H1 (cell line): ENCODE results near the gene TBX18. TPM values are rescaled to one million over a fixed set of nuclear protein-coding genes. Genes with fewer than 3 reads are reported as not detected.

Experiments
- CTCF ChIA-PET: fragments of 300-600 bp; sonication (Branson Sonifier 250); formaldehyde crosslinking; loops from one replicate; lab custom pipeline; 2021; ENCODE audit not compliant: partially characterized antibody; lab: Charles Lee
- POLR2A ChIA-PET: fragments of 300-600 bp; sonication (Branson Sonifier 250); formaldehyde crosslinking; loops from one replicate; lab custom pipeline; 2021; ENCODE audit warnings: inconsistent platforms; ENCODE audit not compliant: partially characterized antibody; lab: Charles Lee
- DNase-seq, 2 experiments: peaks; one replicate each; pipeline versions ENCODE4 v3.0.0 to v3.0.0-alpha.2; 2010 to 2022; ENCODE audit warnings: low spot score in 2 of 2, low read depth in 1 of 2, mixed read lengths in 1 of 2
- FAIRE-seq: peaks from 2 replicates; lab custom pipeline; 2011; peaks lifted over from hg19 to GRCh38; lab: Jason Lieb, UNC
- H2AFZ ChIP-seq: 2 replicates; pipeline ENCODE4 v1.8.1; 2012; ENCODE audit warnings: low read length, inconsistent platforms
- H2AK5ac ChIP-seq: 2 replicates; pipeline ENCODE4 v1.6.1; 2013; ENCODE audit warnings: low read depth, low read length
- H2BK120ac ChIP-seq: replicated peaks from 2 replicates; pipeline ENCODE3; 2013; ENCODE audit warnings: low read depth, low read length, inconsistent platforms
- H2BK12ac ChIP-seq: 2 replicates; pipeline ENCODE4 v1.6.1; 2013; ENCODE audit warnings: low read depth, low read length
- H2BK15ac ChIP-seq: 2 replicates; pipeline ENCODE4 v1.6.1; 2013; ENCODE audit warnings: low read length
- H2BK20ac ChIP-seq: 2 replicates; pipeline ENCODE4 v1.6.1; 2013; ENCODE audit warnings: low read length
- H2BK5ac ChIP-seq: 2 replicates; pipeline ENCODE4 v1.6.1; 2013; ENCODE audit warnings: low read depth, low read length
- H3K14ac ChIP-seq: 2 replicates; pipeline ENCODE4 v1.6.1; 2013; ENCODE audit warnings: inconsistent platforms; ENCODE audit not compliant: insufficient read length
- H3K18ac ChIP-seq: 2 replicates; pipeline ENCODE4 v1.6.1; 2013; ENCODE audit warnings: low read length; ENCODE audit errors: extremely low read depth
- H3K23ac ChIP-seq: 2 replicates; pipeline ENCODE4 v1.6.1; 2013; ENCODE audit warnings: inconsistent platforms; ENCODE audit not compliant: insufficient read length
- H3K23me2 ChIP-seq: 2 replicates; pipeline ENCODE4 v1.6.1; 2013; ENCODE audit warnings: low read depth, low read length
- H3K27ac ChIP-seq: 2 replicates; pipeline ENCODE4 v1.6.1; 2011; ENCODE audit warnings: low read depth, low read length, inconsistent platforms
- H3K27me3 ChIP-seq, 4 experiments: replicated peaks in 1 of 4; 1 replicate in 1 of 4; 2 replicates in 3 of 4; pipeline versions ENCODE4 v1.6.1 to v1.8.1; 2011 to 2013; ENCODE audit warnings: low read length in 3 of 4, mild to moderate bottlenecking in 3 of 4, inconsistent platforms in 2 of 4, mixed read lengths in 2 of 4, moderate library complexity in 1 of 4; ENCODE audit not compliant: control insufficient read depth in 3 of 4, insufficient read depth in 3 of 4; ENCODE audit errors: extremely low read depth in 1 of 4
- H3K36me3 ChIP-seq, 4 experiments: 2 replicates each; pipeline versions ENCODE4 v1.6.1 to v1.8.1; 2011 to 2013; ENCODE audit warnings: mild to moderate bottlenecking in 4 of 4, low read length in 3 of 4, moderate library complexity in 2 of 4, control low read depth in 1 of 4, inconsistent platforms in 1 of 4; ENCODE audit not compliant: insufficient read depth in 4 of 4, control insufficient read depth in 2 of 4
- H3K4ac ChIP-seq: replicated peaks from 2 replicates; pipeline ENCODE3; 2013; ENCODE audit warnings: low read length, low read depth, mixed read lengths, inconsistent platforms; ENCODE audit not compliant: insufficient read length
- H3K4me1 ChIP-seq, 4 experiments: replicated peaks in 1 of 4; 1 replicate in 1 of 4; 2 replicates in 3 of 4; pipeline versions ENCODE4 v1.6.1 to v1.8.1; 2011 to 2013; ENCODE audit warnings: low read length in 3 of 4, inconsistent platforms in 2 of 4, mixed read lengths in 1 of 4; ENCODE audit not compliant: insufficient read depth in 4 of 4, control insufficient read depth in 3 of 4
- H3K4me2 ChIP-seq, 2 experiments: 2 replicates each; pipeline versions ENCODE4 v1.6.1 to v1.8.1; 2011 to 2013; ENCODE audit warnings: low read depth in 2 of 2, low read length in 2 of 2, control low read depth in 1 of 2, inconsistent platforms in 1 of 2, mild to moderate bottlenecking in 1 of 2; ENCODE audit not compliant: insufficient read depth in 1 of 2
- H3K4me3 ChIP-seq, 4 experiments: fragments of 200-600, 300-600 bp in 1 of 4; sonication (generic), shearing (Covaris generic), sonication (Bioruptor Twin) in 1 of 4; 2 replicates each; pipeline versions ENCODE4 v1.5.1 to v1.8.1; 2011 to 2016; ENCODE audit warnings: low read length in 4 of 4, low read depth in 3 of 4, control low read depth in 2 of 4, inconsistent platforms in 2 of 4, mild to moderate bottlenecking in 2 of 4, mixed read lengths in 1 of 4, moderate library complexity in 1 of 4; ENCODE audit not compliant: insufficient read depth in 2 of 4; ENCODE audit errors: extremely low read depth in 1 of 4
- H3K56ac ChIP-seq: replicated peaks from 2 replicates; pipeline ENCODE3; 2013; ENCODE audit warnings: low read depth, mild to moderate bottlenecking, mixed read lengths, low read length, inconsistent platforms; ENCODE audit not compliant: insufficient read length
- H3K79me1 ChIP-seq: 2 replicates; pipeline ENCODE4 v1.6.1; 2013; ENCODE audit warnings: low read depth, low read length, control low read depth
- H3K79me2 ChIP-seq, 2 experiments: 2 replicates each; pipeline versions ENCODE4 v1.6.1 to v1.8.1; 2012 to 2013; ENCODE audit warnings: low read length in 2 of 2, mild to moderate bottlenecking in 2 of 2, inconsistent platforms in 1 of 2; ENCODE audit not compliant: insufficient read depth in 2 of 2, control insufficient read depth in 1 of 2
- H3K9ac ChIP-seq, 4 experiments: replicated peaks in 1 of 4; 1 replicate in 1 of 4; 2 replicates in 3 of 4; pipeline versions ENCODE4 v1.6.1 to v1.8.1; 2011 to 2013; ENCODE audit warnings: low read depth in 3 of 4, low read length in 3 of 4, control low read depth in 2 of 4, mild to moderate bottlenecking in 2 of 4, moderate library complexity in 2 of 4, inconsistent platforms in 1 of 4; ENCODE audit errors: extremely low read depth in 1 of 4
- H3K9me3 ChIP-seq, 2 experiments: 2 replicates each; pipeline versions ENCODE4 v1.6.1 to v1.8.1; 2012 to 2013; ENCODE audit warnings: mild to moderate bottlenecking in 2 of 2, moderate library complexity in 2 of 2, control low read depth in 1 of 2, inconsistent platforms in 1 of 2, low read depth in 1 of 2, low read length in 1 of 2, mixed read lengths in 1 of 2; ENCODE audit not compliant: insufficient read depth in 2 of 2
- H4K20me1 ChIP-seq, 2 experiments: replicated peaks in 1 of 2; 2 replicates each; pipeline versions ENCODE3 to v1.8.1; 2011 to 2013; ENCODE audit warnings: inconsistent platforms in 2 of 2, low read length in 2 of 2, mild to moderate bottlenecking in 1 of 2; ENCODE audit not compliant: insufficient read depth in 2 of 2, control insufficient read depth in 1 of 2
- H4K5ac ChIP-seq: 2 replicates; pipeline ENCODE4 v1.6.1; 2013; ENCODE audit warnings: low read length, low read depth, mixed read lengths, inconsistent platforms; ENCODE audit not compliant: insufficient read length
- H4K8ac ChIP-seq: 2 replicates; pipeline ENCODE4 v1.8.0; 2013; ENCODE audit warnings: mild to moderate bottlenecking, moderate library complexity, low read length, inconsistent platforms; ENCODE audit not compliant: insufficient read depth; ENCODE audit errors: extremely low read depth
- H4K91ac ChIP-seq: replicated peaks from 2 replicates; pipeline ENCODE3; 2013; ENCODE audit warnings: low read length, mixed read lengths, inconsistent platforms; ENCODE audit not compliant: insufficient read length
- ASH2L ChIP-seq: fragments of 200-600, 300-600 bp; sonication (generic); IDR thresholded peaks from one replicate; pipeline ENCODE4 v1.7.1; 2017; ENCODE audit warnings: low read length
- CEBPB ChIP-seq: IDR thresholded peaks from 2 replicates; pipeline ENCODE4 v1.6.1; 2012; ENCODE audit warnings: low read depth, low read length
- CHD1 ChIP-seq: IDR thresholded peaks from 2 replicates; pipeline ENCODE4 v1.6.1; 2012; ENCODE audit warnings: low read depth, low read length, improper control_type of control experiment
- CHD2 ChIP-seq: IDR thresholded peaks from 2 replicates; pipeline ENCODE4 v1.6.1; 2012; ENCODE audit warnings: low read length, improper control_type of control experiment
- EP300 ChIP-seq, 2 experiments: IDR thresholded peaks; 1 replicate in 1 of 2; 2 replicates in 1 of 2; pipeline ENCODE4 v1.6.1; 2011 to 2012; ENCODE audit warnings: low read depth in 2 of 2, low read length in 2 of 2, mild to moderate bottlenecking in 2 of 2, borderline replicate concordance in 1 of 2, inconsistent platforms in 1 of 2, moderate library complexity in 1 of 2
- FOSL1 ChIP-seq: IDR thresholded peaks from 2 replicates; pipeline ENCODE4 v1.6.1; 2011; ENCODE audit warnings: mild to moderate bottlenecking, low read depth, low read length, moderate library complexity; ENCODE audit not compliant: insufficient read depth
- GABPA ChIP-seq: IDR thresholded peaks from 2 replicates; pipeline ENCODE4 v1.6.1; 2011; ENCODE audit warnings: mild to moderate bottlenecking, low read length, moderate library complexity, borderline replicate concordance; ENCODE audit not compliant: insufficient read depth
- GTF2F1 ChIP-seq: IDR thresholded peaks from 2 replicates; pipeline ENCODE4 v1.6.1; 2012; ENCODE audit warnings: low read depth, low read length, improper control_type of control experiment, borderline replicate concordance
- JUN ChIP-seq: IDR thresholded peaks from 2 replicates; pipeline ENCODE4 v1.6.1; 2011; ENCODE audit warnings: low read depth, mild to moderate bottlenecking, improper control_type of control experiment, low read length
- MAFK ChIP-seq: IDR thresholded peaks from 2 replicates; pipeline ENCODE4 v1.6.1; 2012; ENCODE audit warnings: low read depth, mild to moderate bottlenecking, improper control_type of control experiment, low read length
- RNF2 ChIP-seq: fragments of 200-900, 300-1000 bp; sonication (generic); IDR thresholded peaks from 2 replicates; pipeline ENCODE4 v1.7.1; 2016; ENCODE audit warnings: borderline replicate concordance, low read depth, mild to moderate bottlenecking, antibody characterized with exemption, low read length; ENCODE audit not compliant: poor library complexity, severe bottlenecking; ENCODE audit errors: missing control alignments
- polyA plus RNA-seq, 7 experiments: library from polyadenylated mRNA; depleted of rRNA in 3 of 7; stranded (reverse) in 5 of 7; unstranded in 2 of 7; fragments of >200 nt in 5 of 7; fragments of 200-250 nt in 2 of 7; gene quantifications; 1 replicate in 5 of 7; 2 replicates in 1 of 7; 4 replicates in 1 of 7; pipeline versions ENCODE4 v1.2.1 to v1.2.3, GENCODE V29; 2011 to 2013; ENCODE audit warnings: missing spikeins in 2 of 7, mixed read lengths in 2 of 7
- total RNA-seq: library from RNA; stranded (reverse); fragmentation: NEBNext Ultra II Directional; extraction: Animal tissue kit (Norgen Biotek cat#: 25700); gene quantifications from 2 replicates; pipeline ENCODE4 v1.2.1, GENCODE V29; 2021

TBX18 gene
- total and polyA plus RNA-seq, 2 of the 8 experiments (the other 6 are each of a cell fraction or from before 2014, with no cell fraction given), result 0.02 TPM; not detected in 1

GRCh38 chr6:84758486-84758885, 5.9 kb downstream of the TBX18 start:
- Histone ChIP-seq H2BK5ac (no peak overlapping the region), H3K23ac (no peak overlapping the region), H3K23me2 (peaks cover 8% of the 10 kb centered on the region; the same call in 1 of the 2 replicates), H3K79me1 (no peaks in the 10 kb centered on the region)
- FAIRE-seq, result no peak
- TF ChIP-seq CHD1 (no peak), CEBPB (no peak), GABPA (no peak), MAFK (no peak), FOSL1 (no peak), GTF2F1 (no peak), CHD2 (no peak), JUN (no peak), ASH2L (no peak), RNF2 (no peak), EP300 (IDR thresholded peaks at IDR 0.05; ENCODE audit: borderline replicate concordance in 1 of 2, low read depth in 2 of 2, low read length in 2 of 2) (no peak)
- TF ChIP-seq, all 59 proteins: peak for 0
- no peak for DNase-seq
- ChIA-PET POLR2A (no interaction called here), CTCF (no interaction called here)
- Histone ChIP-seq H3K36me3 (peaks cover 0 to 4% (median 0%) of the 10 kb centered on the region in 4 experiments; a peak in 1 of 8 replicates), H2AK5ac (no peak overlapping the region), H3K4ac (no peak overlapping the region), H2BK15ac (no peak overlapping the region), H3K9me3 (no peaks in the 10 kb centered on the region), H4K8ac (no peak overlapping the region), H3K4me2 (no peak overlapping the region), H2BK20ac (no peak overlapping the region), H2BK12ac (no peak overlapping the region), H4K20me1 (peaks cover 1 to 4% of the 10 kb centered on the region in 2 experiments), H3K4me1 (peaks cover 0 to 9% (median 5%) of the 10 kb centered on the region in 4 experiments; a peak in 5 of 7 replicates), H2AFZ (no peak overlapping the region), H3K27ac (no peak overlapping the region), H3K9ac (no peak overlapping the region), H3K18ac (no peak overlapping the region), H4K5ac (no peak overlapping the region), H3K14ac (no peak overlapping the region), H3K4me3 (no peak overlapping the region), H2BK120ac (no peak overlapping the region), H3K27me3 (peaks cover 15 to 34% (median 26%) of the 10 kb centered on the region in 4 experiments), H4K91ac (no peak overlapping the region), H3K79me2 (no peaks in the 10 kb centered on the region), H3K56ac (no peak overlapping the region)
